ENCODE measurements around the gene PDIA6. TPM values are rescaled to one million over a fixed set of nuclear protein-coding genes. Genes with fewer than 3 reads are reported as not detected.

The PDIA6 gene
- total RNA-seq, 2 experiments from 2014 or later: 25.5 to 26.3 TPM

GRCh38 chr2:10860814-10861325 lies 48.3 kb upstream of the PDIA6 start:
- no peak overlapping the region for H3K27ac Mint-ChIP-seq
- no peaks in the 10 kb centered on the region for H3K9me3 Mint-ChIP-seq
- ATAC-seq (ENCODE audit: poor library complexity): no peak

DNA sequence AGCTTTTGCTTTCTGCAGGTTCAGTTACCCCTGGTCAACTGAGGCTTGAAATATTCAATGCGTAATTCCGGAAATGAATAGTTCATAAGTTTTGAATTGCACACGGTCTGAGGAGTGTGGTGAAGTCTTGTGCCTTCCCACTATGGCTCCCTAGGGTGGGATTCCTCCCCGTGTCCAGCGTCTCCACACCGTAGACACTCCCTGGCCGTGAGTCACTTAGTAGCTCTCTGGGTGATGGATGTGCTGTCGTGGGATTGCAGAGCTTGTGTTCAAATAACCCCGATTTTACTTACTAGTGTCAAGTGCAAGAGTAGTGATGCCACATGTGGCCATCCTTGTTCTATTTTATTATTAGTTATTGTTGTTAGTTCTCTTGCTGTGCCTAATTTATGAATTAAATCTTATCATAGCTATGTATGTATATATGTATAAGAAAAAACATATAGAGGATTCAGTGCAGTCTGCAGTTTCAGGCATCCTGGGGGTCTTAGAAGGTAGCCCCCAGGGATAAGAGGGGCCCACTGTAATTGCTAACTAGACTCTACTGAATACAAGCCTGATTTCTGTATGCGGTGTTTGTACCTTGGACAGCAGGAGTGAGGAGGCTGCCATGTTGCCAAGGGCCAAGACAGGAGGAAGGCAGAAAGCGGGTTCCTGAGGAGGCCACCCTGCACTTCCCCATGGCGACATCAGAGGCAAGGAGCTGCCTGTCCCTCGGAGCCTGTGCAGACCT lies 47.7 kb upstream of the PDIA6 start:
- ATAC-seq (ENCODE audit: poor library complexity): no peak
- Mint-ChIP-seq H3K36me3 (ENCODE audit: low read depth) (no peaks in the 10 kb centered on the region), H3K27ac (no peak overlapping the region), H3K4me1 (ENCODE audit: low read depth) (peaks cover 32% of the 10 kb centered on the region), H3K27me3 (peaks cover 19% of the 10 kb centered on the region), H3K4me3 (no peak overlapping the region), H3K9me3 (no peaks in the 10 kb centered on the region)
- ChIA-PET POLR2A (no interaction called here), CTCF (no interaction called here)
- Histone ChIP-seq H3K27me3 (ENCODE audit: control insufficient read depth in 1 of 2, insufficient read depth in 2 of 2, low read length in 2 of 2) (peaks cover 0 to 4% of the 10 kb centered on the region in 2 experiments), H3K27ac (ENCODE audit: low read depth in 1 of 2, low read length in 2 of 2) (no peak overlapping the region), H3K4me3 (ENCODE audit: low read length) (no peak overlapping the region), H3K9me3 (ENCODE audit: control insufficient read depth in 1 of 2, insufficient read depth in 1 of 2, low read length in 2 of 2) (no peaks in the 10 kb centered on the region), H3K4me1 (ENCODE audit: insufficient read depth, low read length) (peaks cover 27% of the 10 kb centered on the region), H3K36me3 (ENCODE audit: insufficient read depth, low read length) (no peaks in the 10 kb centered on the region)
- intact Hi-C loops (cut with DNase I, micrococcal nuclease): no loop called here
- DNase-seq: no peak
- no peak for TF ChIP-seq CTCF (IDR thresholded peaks at IDR 0.05)

More at GRCh38 chr2:10860814-10861325, 48.3 kb upstream of the PDIA6 start:
- no peaks in the 10 kb centered on the region for H3K9me3 ChIP-seq (ENCODE audit: control insufficient read depth in 1 of 2, insufficient read depth in 1 of 2, low read length in 2 of 2)
- H3K4me3 ChIP-seq (ENCODE audit: low read length): no peak overlapping the region
- H3K4me1 ChIP-seq (ENCODE audit: insufficient read depth, low read length): peaks cover 30% of the 10 kb centered on the region
- no peak overlapping the region for H3K27ac ChIP-seq (ENCODE audit: low read depth in 1 of 2, low read length in 2 of 2)
- Mint-ChIP-seq H3K4me1 (ENCODE audit: low read depth) (peaks cover 36% of the 10 kb centered on the region), H3K27me3 (peaks cover 21% of the 10 kb centered on the region), H3K4me3 (no peak overlapping the region), H3K36me3 (ENCODE audit: low read depth) (no peaks in the 10 kb centered on the region)
- no peaks in the 10 kb centered on the region for H3K36me3 ChIP-seq (ENCODE audit: insufficient read depth, low read length)
- intact Hi-C loops (cut with DNase I, micrococcal nuclease): no loop called here
- CTCF ChIA-PET: no interaction called here
- DNase-seq: no peak
- no peak for TF ChIP-seq CTCF (IDR thresholded peaks at IDR 0.05)
- peaks cover 0 to 4% of the 10 kb centered on the region in 2 experiments for H3K27me3 ChIP-seq (ENCODE audit: control insufficient read depth in 1 of 2, insufficient read depth in 2 of 2, low read length in 2 of 2)
- POLR2A ChIA-PET: no interaction called here

- Histone ChIP-seq H3K27ac (ENCODE audit: low read depth in 1 of 2, low read length in 2 of 2) (no peak overlapping the region), H3K27me3 (ENCODE audit: control insufficient read depth in 1 of 2, insufficient read depth in 2 of 2, low read length in 2 of 2) (peaks cover 0 to 4% of the 10 kb centered on the region in 2 experiments), H3K36me3 (ENCODE audit: insufficient read depth, low read length) (no peaks in the 10 kb centered on the region), H3K4me1 (ENCODE audit: insufficient read depth, low read length) (peaks cover 21% of the 10 kb centered on the region), H3K9me3 (ENCODE audit: control insufficient read depth in 1 of 2, insufficient read depth in 1 of 2, low read length in 2 of 2) (no peaks in the 10 kb centered on the region), H3K4me3 (ENCODE audit: low read length) (no peak overlapping the region)
- no peak for ATAC-seq (ENCODE audit: poor library complexity)
- Mint-ChIP-seq H3K27me3 (peaks cover 20% of the 10 kb centered on the region), H3K36me3 (ENCODE audit: low read depth) (no peaks in the 10 kb centered on the region), H3K4me3 (no peak overlapping the region), H3K27ac (no peak overlapping the region), H3K4me1 (ENCODE audit: low read depth) (peaks cover 22% of the 10 kb centered on the region), H3K9me3 (no peaks in the 10 kb centered on the region)
- TF ChIP-seq CTCF (IDR thresholded peaks at IDR 0.05): no peak
- POLR2A ChIA-PET: no interaction called here
- intact Hi-C loops (cut with DNase I, micrococcal nuclease): no loop called here
- no peak for DNase-seq
- CTCF ChIA-PET: no interaction called here
Measured at GRCh38 chr2:10859278-10859677, 46.7 kb upstream of the PDIA6 start.
